Smooth muscle cell (in vitro differentiated cells): ENCODE results near the gene ACSS1. TPM values are rescaled to one million over a fixed set of nuclear protein-coding genes. Genes with fewer than 3 reads are reported as not detected.

Experiments used
- DNase-seq: peaks from one replicate; lab custom pipeline; 2025; ENCODE audit not compliant: unreplicated experiment; lab: John Stamatoyannopoulos, UW
- H2AFZ ChIP-seq: fragments of 200-600 bp; sonication (generic); 2 replicates; pipeline ENCODE4 v1.6.0; 2016; ENCODE audit warnings: antibody characterized with exemption, low read depth, mild to moderate bottlenecking
- H3F3A ChIP-seq: fragments of 200-600 bp; sonication (generic); 2 replicates; pipeline ENCODE4 v1.6.0; 2017; ENCODE audit warnings: antibody characterized with exemption, low read depth
- H3K27ac ChIP-seq: fragments of 200-600 bp; sonication (generic); 2 replicates; pipeline ENCODE4 v1.5.1; 2016; ENCODE audit warnings: low read depth, mild to moderate bottlenecking
- H3K27me3 ChIP-seq: fragments of 200-600 bp; sonication (generic); 2 replicates; pipeline ENCODE4 v1.6.1; 2016; ENCODE audit warnings: low read depth, mild to moderate bottlenecking
- H3K36me3 ChIP-seq: fragments of 200-600 bp; sonication (generic); 2 replicates; pipeline ENCODE4 v1.5.1; 2016; ENCODE audit warnings: low read depth
- H3K4me1 ChIP-seq: fragments of 200-600 bp; sonication (generic); 2 replicates; pipeline ENCODE4 v1.5.1; 2016; ENCODE audit warnings: low read depth
- H3K4me2 ChIP-seq: fragments of 200-600 bp; sonication (generic); 2 replicates; pipeline ENCODE4 v1.6.0; 2016; ENCODE audit warnings: mild to moderate bottlenecking
- H3K4me3 ChIP-seq: fragments of 200-600 bp; sonication (generic); 2 replicates; pipeline ENCODE4 v1.5.1; 2016; ENCODE audit warnings: mild to moderate bottlenecking
- H3K79me2 ChIP-seq: fragments of 200-600 bp; sonication (generic); 2 replicates; pipeline ENCODE4 v1.6.0; 2016; ENCODE audit warnings: low read depth, mild to moderate bottlenecking
- H3K9ac ChIP-seq: fragments of 200-600 bp; sonication (generic); 2 replicates; pipeline ENCODE4 v1.6.0; 2016; ENCODE audit warnings: low read depth
- H3K9me3 ChIP-seq: fragments of 200-600 bp; sonication (generic); replicated peaks from 2 replicates; pipeline ENCODE4 v1.5.1; 2016; ENCODE audit warnings: low read depth
- H4K20me1 ChIP-seq: fragments of 200-600 bp; sonication (generic); 2 replicates; pipeline ENCODE4 v1.6.0; 2016; ENCODE audit warnings: low read depth
- CTCF ChIP-seq: fragments of 200-600 bp; sonication (generic); IDR thresholded peaks from 2 replicates; pipeline ENCODE4 v1.5.1; 2017; ENCODE audit warnings: borderline replicate concordance, mild to moderate bottlenecking, antibody characterized with exemption; ENCODE audit not compliant: insufficient read depth, poor library complexity, severe bottlenecking
- WGBS: methylation state at CpG from one replicate; pipeline ENCODE4 v1.1.7; 2016; ENCODE audit warnings: low lambda C conversion rate; 5-methylcytosine and 5-hydroxymethylcytosine counted together
- polyA plus RNA-seq: library from polyadenylated mRNA; unstranded; fragments of >200 nt; fragmentation: Nextera tagmentation; extraction: Ambion mirVana; gene quantifications from 2 replicates; pipeline ENCODE4 v1.2.1, GENCODE V29; 2016
- total RNA-seq: library from RNA; depleted of rRNA; stranded (reverse); fragments of >200 nt; gene quantifications from 2 replicates; pipeline ENCODE4 v1.2.3, GENCODE V29; 2014

ACSS1 gene
- total and polyA plus RNA-seq, 2 experiments from 2014 or later = 2.4 to 2.8 TPM

GRCh38 chr20:25065072-25065624 lies 7.2 kb upstream of the ACSS1 start:
- TF ChIP-seq CTCF = no peak
- Histone ChIP-seq H3F3A (no peaks in the 10 kb centered on the region), H3K27ac (no peak overlapping the region), H3K79me2 (no peaks in the 10 kb centered on the region), H4K20me1 (no peaks in the 10 kb centered on the region), H3K4me1 (no peaks in the 10 kb centered on the region), H3K9me3 (no peaks in the 10 kb centered on the region), H3K4me3 (no peak overlapping the region), H3K36me3 (no peaks in the 10 kb centered on the region), H2AFZ (no peak overlapping the region), H3K4me2 (no peak overlapping the region), H3K27me3 (peaks cover 85% of the 10 kb centered on the region), H3K9ac (no peak overlapping the region)
- no peak for DNase-seq
- WGBS = 76% methylated on average over 9 of the region's 9 CpGs

- WGBS = 77% methylated on average over 4 of the region's 4 CpGs
- TF ChIP-seq CTCF = no peak
- Histone ChIP-seq H3K9me3 (no peaks in the 10 kb centered on the region), H3K4me2 (no peak overlapping the region), H3K27me3 (peaks cover 85% of the 10 kb centered on the region), H4K20me1 (no peaks in the 10 kb centered on the region), H3K4me3 (no peak overlapping the region), H3K9ac (no peak overlapping the region), H3K36me3 (no peaks in the 10 kb centered on the region), H3K79me2 (no peaks in the 10 kb centered on the region), H3K27ac (no peak overlapping the region), H3K4me1 (no peaks in the 10 kb centered on the region), H3F3A (no peaks in the 10 kb centered on the region), H2AFZ (no peak overlapping the region)
- DNase-seq = no peak
Measured at GRCh38 chr20:25064561-25065071, 6.7 kb upstream of the ACSS1 start.

GRCh38 chr20:25063981-25064380 lies 6.0 kb upstream of the ACSS1 start:
- Histone ChIP-seq H3F3A (no peaks in the 10 kb centered on the region), H3K79me2 (no peaks in the 10 kb centered on the region), H2AFZ (no peak overlapping the region), H3K9ac (no peak overlapping the region), H3K4me3 (no peak overlapping the region), H3K27me3 (peaks cover 85% of the 10 kb centered on the region), H3K9me3 (no peaks in the 10 kb centered on the region), H3K36me3 (no peaks in the 10 kb centered on the region), H4K20me1 (no peaks in the 10 kb centered on the region), H3K27ac (no peak overlapping the region), H3K4me2 (no peak overlapping the region), H3K4me1 (no peaks in the 10 kb centered on the region)
- TF ChIP-seq CTCF = no peak
- no peak for DNase-seq
- WGBS = 91% methylated on average over 2 of the region's 2 CpGs

GRCh38 chr20:25063546-25063945 lies 5.6 kb upstream of the ACSS1 start:
- Histone ChIP-seq H3K79me2 (no peaks in the 10 kb centered on the region), H3K4me1 (no peaks in the 10 kb centered on the region), H3F3A (no peaks in the 10 kb centered on the region), H4K20me1 (no peaks in the 10 kb centered on the region), H3K27ac (no peak overlapping the region), H2AFZ (no peak overlapping the region), H3K9me3 (no peaks in the 10 kb centered on the region), H3K4me2 (no peak overlapping the region), H3K36me3 (no peaks in the 10 kb centered on the region), H3K27me3 (peaks cover 85% of the 10 kb centered on the region), H3K4me3 (no peak overlapping the region), H3K9ac (no peak overlapping the region)
- DNase-seq = no peak
- WGBS = 78% methylated on average over 11 of the region's 11 CpGs
- TF ChIP-seq CTCF = no peak
